ENCODE results near the gene PLCL1. TPM values are rescaled to one million over a fixed set of nuclear protein-coding genes. Genes with fewer than 3 reads are reported as not detected.

PLCL1 gene
- total RNA-seq, 4 donors from 2014 or later = 6.6 to 10.8 (median 8.3) TPM

DNA sequence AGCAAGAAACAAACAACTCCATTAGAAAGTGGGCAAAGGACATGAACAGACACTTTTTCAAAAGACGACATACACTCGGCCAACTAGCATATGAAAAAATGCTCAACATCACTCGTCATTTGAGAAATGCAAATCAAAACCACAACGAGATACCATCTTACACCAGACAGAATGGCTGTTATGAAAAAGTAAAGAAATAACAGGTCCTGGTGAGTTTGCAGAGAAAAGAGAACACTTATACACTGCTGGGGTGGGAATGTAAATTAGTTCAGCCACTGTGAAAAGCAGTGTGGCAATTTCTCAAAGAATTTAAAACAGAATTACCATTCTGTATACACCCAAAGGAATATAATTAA is 130.5 kb downstream of the PLCL1 start:
- TF ChIP-seq, protein P1, sequence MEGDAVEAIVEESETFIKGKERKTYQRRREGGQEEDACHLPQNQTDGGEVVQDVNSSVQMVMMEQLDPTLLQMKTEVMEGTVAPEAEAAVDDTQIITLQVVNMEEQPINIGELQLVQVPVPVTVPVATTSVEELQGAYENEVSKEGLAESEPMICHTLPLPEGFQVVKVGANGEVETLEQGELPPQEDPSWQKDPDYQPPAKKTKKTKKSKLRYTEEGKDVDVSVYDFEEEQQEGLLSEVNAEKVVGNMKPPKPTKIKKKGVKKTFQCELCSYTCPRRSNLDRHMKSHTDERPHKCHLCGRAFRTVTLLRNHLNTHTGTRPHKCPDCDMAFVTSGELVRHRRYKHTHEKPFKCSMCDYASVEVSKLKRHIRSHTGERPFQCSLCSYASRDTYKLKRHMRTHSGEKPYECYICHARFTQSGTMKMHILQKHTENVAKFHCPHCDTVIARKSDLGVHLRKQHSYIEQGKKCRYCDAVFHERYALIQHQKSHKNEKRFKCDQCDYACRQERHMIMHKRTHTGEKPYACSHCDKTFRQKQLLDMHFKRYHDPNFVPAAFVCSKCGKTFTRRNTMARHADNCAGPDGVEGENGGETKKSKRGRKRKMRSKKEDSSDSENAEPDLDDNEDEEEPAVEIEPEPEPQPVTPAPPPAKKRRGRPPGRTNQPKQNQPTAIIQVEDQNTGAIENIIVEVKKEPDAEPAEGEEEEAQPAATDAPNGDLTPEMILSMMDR (IDR thresholded peaks at IDR 0.05; ENCODE audit: low read depth) = no peak

DNA sequence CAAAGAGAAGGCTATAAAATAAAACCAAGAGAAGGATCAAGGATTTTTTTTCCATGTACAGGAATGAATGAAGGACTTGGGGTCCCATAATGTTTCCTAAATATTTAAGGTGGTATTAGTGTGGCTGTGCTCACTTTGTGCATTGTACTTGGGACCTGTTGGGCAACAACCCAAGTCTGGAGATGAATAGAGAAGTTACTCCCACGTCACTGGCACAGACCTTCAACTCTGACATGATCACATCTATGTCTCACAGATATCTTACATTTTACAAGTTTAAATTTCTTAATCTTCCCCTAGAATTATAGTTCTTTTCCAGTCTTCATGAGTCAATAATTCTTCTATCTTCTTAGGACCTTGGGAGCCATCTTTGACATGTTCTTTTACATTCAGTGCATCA is 133.4 kb downstream of the PLCL1 start:
- TF ChIP-seq, protein P1 (IDR thresholded peaks at IDR 0.05; ENCODE audit: low read depth) = no peak

DNA sequence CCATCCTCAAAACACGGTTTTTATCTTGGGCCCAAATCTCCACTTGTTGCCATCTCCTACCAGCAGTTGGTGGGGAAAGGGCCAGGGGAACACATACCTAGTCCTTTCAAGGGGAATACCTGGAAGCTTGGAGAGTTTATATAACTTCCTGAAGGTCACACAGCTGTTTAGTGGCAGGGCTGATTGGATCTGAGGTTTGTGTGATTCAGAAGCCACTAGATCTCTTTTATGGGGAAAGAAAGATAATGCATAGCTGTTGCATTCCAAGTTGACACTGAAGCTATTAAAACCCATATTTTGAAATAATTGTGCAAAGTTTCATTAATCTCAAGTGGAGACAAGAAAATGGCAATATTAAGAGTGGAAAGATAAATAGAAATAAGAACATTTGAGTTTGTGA is 134.2 kb downstream of the PLCL1 start:
- TF ChIP-seq, protein P1 (IDR thresholded peaks at IDR 0.05; ENCODE audit: low read depth) = no peak

DNA sequence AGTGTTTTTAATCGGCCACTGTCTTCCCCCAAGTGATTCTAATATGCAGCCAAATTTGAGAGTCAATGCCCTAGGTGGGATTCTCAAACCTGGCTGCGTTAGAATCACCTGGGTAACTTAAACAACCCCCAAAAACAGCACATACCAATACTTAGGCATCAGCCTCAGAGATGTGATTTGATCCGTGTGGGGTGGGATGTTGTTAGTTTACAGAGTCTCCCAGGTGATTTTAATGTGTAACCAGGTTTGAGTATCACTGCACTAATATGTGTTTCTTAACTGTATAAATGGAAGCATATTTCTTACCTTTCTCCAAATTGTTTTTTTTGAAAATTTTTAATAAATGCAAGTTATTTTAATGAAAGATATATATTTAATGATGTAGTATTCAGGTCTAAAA is 135.4 kb downstream of the PLCL1 start:
- TF ChIP-seq, protein P1 (IDR thresholded peaks at IDR 0.05; ENCODE audit: low read depth) = no peak

DNA sequence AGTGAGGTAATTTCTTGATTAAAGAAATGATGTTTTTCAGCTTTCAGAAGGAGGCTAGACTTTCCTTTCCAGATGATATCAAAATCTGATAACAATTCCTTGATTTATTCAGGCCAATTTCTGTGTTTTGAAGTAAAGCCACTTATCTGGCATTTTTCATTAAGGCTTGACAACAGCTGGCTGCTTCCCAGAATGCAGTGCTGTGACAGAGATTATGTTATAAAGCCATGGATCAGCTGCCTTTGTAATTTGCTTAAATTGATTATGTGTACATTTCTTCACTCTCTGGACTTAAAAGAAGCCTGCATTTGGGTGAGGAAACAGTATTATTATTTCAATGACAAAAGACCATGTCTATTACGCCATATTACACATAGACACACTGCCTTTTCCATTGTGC is 136.0 kb downstream of the PLCL1 start:
- TF ChIP-seq, protein P1 (IDR thresholded peaks at IDR 0.05; ENCODE audit: low read depth) = no peak

DNA sequence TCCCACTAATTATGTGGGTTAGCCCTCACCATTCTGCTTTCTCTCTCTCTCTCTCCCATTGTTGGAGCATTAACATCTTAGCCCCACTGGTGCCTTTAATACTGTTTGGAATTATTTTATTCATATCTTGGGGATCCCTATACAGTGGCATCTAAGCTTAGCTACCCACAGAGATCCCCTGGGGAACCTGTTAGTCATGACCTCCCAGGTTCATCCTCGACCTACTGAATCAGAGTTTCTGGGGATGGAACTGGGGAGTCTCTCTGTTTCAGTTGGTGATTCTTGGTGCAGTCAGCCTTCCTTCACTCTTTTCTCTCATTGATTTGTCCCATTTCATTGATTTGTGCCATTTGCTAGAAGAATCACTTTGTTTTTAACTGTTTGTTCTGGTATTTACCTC is 137.3 kb downstream of the PLCL1 start:
- TF ChIP-seq, protein P1 (IDR thresholded peaks at IDR 0.05; ENCODE audit: low read depth) = no peak

DNA sequence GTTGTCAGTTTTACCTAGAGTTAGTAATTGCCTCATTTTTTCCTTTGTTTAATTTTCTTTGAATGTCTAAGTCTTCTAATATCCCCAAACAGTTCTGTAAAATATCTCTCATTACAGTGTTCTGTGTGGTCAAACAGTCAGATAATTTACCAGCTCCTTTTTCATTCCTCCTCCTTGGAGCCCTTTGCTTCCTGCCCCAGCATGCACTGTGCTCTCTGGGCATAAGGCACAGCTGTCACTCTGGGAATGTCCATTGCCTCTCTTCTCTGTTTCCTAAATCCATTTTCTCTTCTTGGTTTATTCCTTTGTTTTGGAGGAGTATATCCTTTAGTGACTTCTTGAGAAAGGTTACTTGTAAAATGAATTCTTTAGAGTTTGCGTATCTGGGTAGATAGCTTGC is 139.3 kb downstream of the PLCL1 start:
- TF ChIP-seq, protein P1 (IDR thresholded peaks at IDR 0.05; ENCODE audit: low read depth) = no peak
